Heart right ventricle (tissue), 16 donors: Measurements from ENCODE around the gene ADAM17. TPM values are rescaled to one million over a fixed set of nuclear protein-coding genes. Genes with fewer than 3 reads are reported as not detected.

ENCODE experiments used
- ATAC-seq, 8 donors: fragments of 200-7000 bp; cut with Tn5 transposase; one replicate each; pipeline ENCODE4 v1.9.1; 2020; ENCODE audit warnings: mild to moderate bottlenecking in 8 of 8, moderate library complexity in 8 of 8, moderate number of reproducible peaks in 1 of 8
- DNase-seq, 2 donors: peaks; one replicate each; pipeline ENCODE4 v3.0.0-alpha.2; 2020
- H3K27ac ChIP-seq, 10 donors: fragments of 200-600 bp; sonication (generic) in 2 of 10; one replicate each; pipeline versions ENCODE4 v1.5.0 to v1.8.0; 2020 to 2022; ENCODE audit warnings: mild to moderate bottlenecking in 3 of 10
- H3K27me3 ChIP-seq, 7 donors: fragments of 200-600 bp; one replicate each; pipeline ENCODE4 v1.8.0; 2021 to 2022; ENCODE audit warnings: mild to moderate bottlenecking in 2 of 7
- H3K36me3 ChIP-seq, 9 donors: fragments of 200-600 bp; sonication (generic) in 1 of 9; one replicate each; pipeline versions ENCODE4 v1.5.0 to v1.8.0; 2020 to 2022; ENCODE audit warnings: mild to moderate bottlenecking in 2 of 9
- H3K4me1 ChIP-seq, 9 donors: fragments of 200-600 bp; sonication (generic) in 1 of 9; one replicate each; pipeline versions ENCODE4 v1.5.0 to v1.8.0; 2020 to 2022; ENCODE audit warnings: mild to moderate bottlenecking in 4 of 9
- H3K4me3 ChIP-seq, 10 donors: fragments of 200-600 bp; sonication (generic) in 2 of 10; one replicate each; pipeline versions ENCODE4 v1.5.0 to v1.8.0; 2020 to 2022; ENCODE audit warnings: mild to moderate bottlenecking in 7 of 10, moderate library complexity in 2 of 10
- H3K9me3 ChIP-seq, 11 donors: fragments of 200-600 bp in 10 of 11; sonication (generic) in 2 of 11; one replicate each; pipeline versions ENCODE4 v1.5.0 to v1.8.0; 2013 to 2022; ENCODE audit warnings: mild to moderate bottlenecking in 2 of 11, control low read depth in 1 of 11, moderate library complexity in 1 of 11
- WGBS, 2 donors: extraction: QIAGEN DNeasy Blood & Tissue Kit; methylation state at CpG; one replicate each; pipeline ENCODE4 v1.1.7; 2013; ENCODE audit warnings: inconsistent platforms in 1 of 2; 5-methylcytosine and 5-hydroxymethylcytosine counted together
- intact Hi-C, 10 donors: fragments of 100-400 bp; cut with DNase I; formaldehyde crosslinking; loops; one replicate each; pipeline versions ENCODE4 v1.11.1 to v1.14.2; 2022
- polyA plus RNA-seq, 2 donors: library from polyadenylated mRNA; stranded (reverse); fragments of 200-250 nt; gene quantifications; one replicate each; pipeline ENCODE4 v1.2.3, GENCODE V29; 2013
- total RNA-seq, 10 donors: library from RNA; stranded (reverse); fragmentation: NEBNext Ultra II Directional in 3 of 10; extraction: Animal tissue kit (Norgen Biotek cat#: 25700) in 3 of 10; gene quantifications; one replicate each; pipeline versions ENCODE4 v1.2.1 to v1.2.4, GENCODE V29; 2021 to 2023
- TF ChIP-seq, protein P1 (sequence below), 9 donors: fragments of 200-600 bp; sonication (generic) in 2 of 9; IDR thresholded peaks; one replicate each; pipeline versions ENCODE4 v1.5.0 to v1.8.0; 2021 to 2022; ENCODE audit warnings: antibody characterized with exemption in 9 of 9, mild to moderate bottlenecking in 5 of 9, moderate library complexity in 1 of 9
- donor health status: Arrhythmogenic right ventricular cardiomyopathy.
- donor health status: ischemic (EF 13 %, LVEDD 7.1; RV severe dilation, severe dysfunction).
- donor health status: healthy with polysubstance abuse.
- donor health status: DM: no; HTN: yes; CAD: no.
- donor health status: DM: no; HTN: no; CAD: no.
- donor health status: ischemic (EF 25% LVEDD 6.9; RV normal size, moderate dysfunction).
- donor health status: ischemic (EF 25% LVEDD 5.7; RV mildly dilated, moderate dysfunction).
- donor health status: healthy.
- donor health status: DM: yes; HTN: yes; CAD: no.
- donor health status: Ischemic cardiomyopathy.
- donor health status: ischemic (EF 35%, LVEDD 5.7; RV mildly dilated, moderate dysfunction).
- donor health status: nonischemic (EF 11% LVEDD 7.7; RV severe dilation, severe dysfunction).
- donor health status: DM: yes; HTN: yes; CAD: no.
- donor health status: PGD.
- donor health status: ischemic (EF 29% LVEDD 5.4; RV normal size, mild dysfunction).
- donor health status: nonischemic (EF 23%, LVEDD 6.1; RV moderate dilation, normal function).

The ADAM17 gene
- total and polyA plus RNA-seq, 12 donors: 7.3 to 20.0 (median 13.8) TPM

DNA sequence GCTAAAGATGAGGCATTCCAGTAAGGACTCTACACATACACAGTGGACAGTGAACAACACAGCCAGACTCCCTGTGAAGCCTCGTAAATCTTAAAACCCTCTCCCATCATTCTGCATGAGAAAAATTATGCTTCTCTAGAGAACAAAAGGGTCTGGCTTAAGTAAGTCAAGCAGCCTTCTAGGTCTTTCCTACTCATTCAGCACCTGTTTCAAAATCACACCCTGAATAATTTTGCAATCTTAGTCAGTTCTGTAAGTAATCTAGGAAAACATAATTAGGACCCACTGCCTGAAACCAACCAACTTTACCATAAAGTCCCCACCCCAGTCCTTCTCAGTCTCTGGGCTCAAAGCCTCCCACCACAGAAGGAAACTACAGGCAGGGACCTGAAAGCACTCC is 61.5 kb downstream of the ADAM17 start:
- Histone ChIP-seq H3K36me3 (peaks cover 0 to 100% (median 54%) of the 10 kb centered on the region in 9 donors), H3K9me3 (no peaks in the 10 kb centered on the region), H3K27ac (no peak overlapping the region), H3K27me3 (no peaks in the 10 kb centered on the region), H3K4me3 (no peak overlapping the region), H3K4me1 (peaks cover 0 to 12% (median 5%) of the 10 kb centered on the region in 9 donors)
- DNase-seq (no peak), ATAC-seq (no peak)
- TF ChIP-seq, protein P1, sequence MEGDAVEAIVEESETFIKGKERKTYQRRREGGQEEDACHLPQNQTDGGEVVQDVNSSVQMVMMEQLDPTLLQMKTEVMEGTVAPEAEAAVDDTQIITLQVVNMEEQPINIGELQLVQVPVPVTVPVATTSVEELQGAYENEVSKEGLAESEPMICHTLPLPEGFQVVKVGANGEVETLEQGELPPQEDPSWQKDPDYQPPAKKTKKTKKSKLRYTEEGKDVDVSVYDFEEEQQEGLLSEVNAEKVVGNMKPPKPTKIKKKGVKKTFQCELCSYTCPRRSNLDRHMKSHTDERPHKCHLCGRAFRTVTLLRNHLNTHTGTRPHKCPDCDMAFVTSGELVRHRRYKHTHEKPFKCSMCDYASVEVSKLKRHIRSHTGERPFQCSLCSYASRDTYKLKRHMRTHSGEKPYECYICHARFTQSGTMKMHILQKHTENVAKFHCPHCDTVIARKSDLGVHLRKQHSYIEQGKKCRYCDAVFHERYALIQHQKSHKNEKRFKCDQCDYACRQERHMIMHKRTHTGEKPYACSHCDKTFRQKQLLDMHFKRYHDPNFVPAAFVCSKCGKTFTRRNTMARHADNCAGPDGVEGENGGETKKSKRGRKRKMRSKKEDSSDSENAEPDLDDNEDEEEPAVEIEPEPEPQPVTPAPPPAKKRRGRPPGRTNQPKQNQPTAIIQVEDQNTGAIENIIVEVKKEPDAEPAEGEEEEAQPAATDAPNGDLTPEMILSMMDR (IDR thresholded peaks at IDR 0.05): no peak
- 93 to 100% methylated on average over 1 of the region's 1 CpG for WGBS, 2 donors
- intact Hi-C loops: no loop called here

DNA sequence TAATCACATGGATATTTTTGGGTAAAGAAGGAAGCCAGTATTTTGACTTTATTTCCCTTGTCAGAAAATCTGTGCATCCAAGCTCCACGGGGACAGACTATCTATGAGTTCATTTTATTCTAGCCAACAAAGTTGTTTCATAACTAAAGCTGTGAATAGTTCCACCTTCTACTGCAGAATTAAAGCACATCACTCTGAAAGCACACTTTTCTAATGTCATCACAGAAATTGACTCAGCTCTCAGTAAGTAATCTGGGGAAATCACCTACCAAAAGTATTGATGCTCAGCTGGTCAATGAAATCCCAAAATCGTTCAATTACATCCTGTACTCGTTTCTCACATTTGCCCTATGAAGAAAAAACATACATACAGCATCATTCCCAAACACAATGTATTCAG is 62.2 kb downstream of the ADAM17 start:
- Histone ChIP-seq H3K27me3 (no peaks in the 10 kb centered on the region), H3K9me3 (no peaks in the 10 kb centered on the region), H3K4me3 (no peak overlapping the region), H3K36me3 (peaks cover 0 to 100% (median 54%) of the 10 kb centered on the region in 9 donors), H3K4me1 (peaks cover 0 to 8% (median 4%) of the 10 kb centered on the region in 9 donors), H3K27ac (no peak overlapping the region)
- intact Hi-C loops: no loop called here
- 79 to 81% methylated on average over 3 of the region's 3 CpGs for WGBS, 2 donors
- no peak for ATAC-seq
- no peak for DNase-seq
- TF ChIP-seq, protein P1 (IDR thresholded peaks at IDR 0.05): no peak

DNA sequence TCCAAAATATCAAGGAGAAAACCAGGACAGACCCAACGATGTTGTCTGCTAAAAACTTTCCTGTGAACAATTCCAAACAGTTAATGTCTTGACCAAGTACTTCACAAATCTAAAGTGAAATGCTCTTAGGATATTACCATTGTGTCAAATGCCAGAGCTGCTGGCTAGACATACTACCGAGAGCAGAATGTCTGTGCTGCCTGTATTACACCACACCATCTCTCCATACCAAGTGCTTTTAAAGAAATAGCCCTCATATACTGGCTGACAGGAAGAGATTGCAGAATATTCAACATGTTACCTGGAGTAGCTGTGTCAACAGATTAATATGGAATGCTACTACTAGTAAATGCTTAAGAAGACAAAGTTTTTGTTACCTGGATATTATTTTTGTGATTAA is 62.7 kb downstream of the ADAM17 start:
- H3K27ac ChIP-seq: no peak overlapping the region
- DNase-seq (no peak), ATAC-seq (peak in 2 of 8 donors; percentile 23 to 46)
- 28 to 41% methylated on average over 2 of the region's 2 CpGs for WGBS, 2 donors
- intact Hi-C loops: no loop called here
- H3K36me3 ChIP-seq: peaks cover 0 to 100% (median 58%) of the 10 kb centered on the region in 9 donors
- TF ChIP-seq, protein P1 (IDR thresholded peaks at IDR 0.05): no peak
- peaks cover 0 to 4% (median under 1%) of the 10 kb centered on the region in 9 donors for H3K4me1 ChIP-seq
- no peaks in the 10 kb centered on the region for H3K9me3 ChIP-seq
- no peaks in the 10 kb centered on the region for H3K27me3 ChIP-seq
- no peak overlapping the region for H3K4me3 ChIP-seq

DNA sequence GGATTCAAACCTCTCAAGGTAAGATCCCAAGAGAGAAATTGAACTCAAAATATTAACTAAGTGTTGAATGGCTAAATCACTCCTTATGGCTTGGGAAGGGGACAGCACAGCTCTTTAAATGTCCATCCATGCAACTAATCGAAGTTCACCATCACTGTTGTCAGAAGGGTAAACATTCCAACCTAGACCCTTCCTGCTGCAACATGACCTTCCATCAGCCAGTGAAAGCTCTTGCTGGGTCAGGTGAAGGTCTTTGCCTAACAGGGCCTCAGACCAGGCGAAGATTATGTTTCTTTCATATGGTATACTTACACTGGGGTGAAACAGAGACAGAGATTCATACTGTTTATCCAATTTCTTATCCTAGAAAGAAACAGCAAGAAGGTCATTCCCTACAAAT is 64.8 kb downstream of the ADAM17 start:
- WGBS, 2 donors: 92 to 93% methylated on average over 2 of the region's 2 CpGs
- Histone ChIP-seq H3K4me1 (peaks cover 0 to 4% (median 0%) of the 10 kb centered on the region in 9 donors), H3K9me3 (no peaks in the 10 kb centered on the region), H3K4me3 (no peak overlapping the region), H3K27me3 (no peaks in the 10 kb centered on the region), H3K36me3 (peaks cover 0 to 100% (median 71%) of the 10 kb centered on the region in 9 donors), H3K27ac (no peak overlapping the region)
- intact Hi-C loops: no loop called here
- TF ChIP-seq, protein P1 (IDR thresholded peaks at IDR 0.05): no peak
- ATAC-seq (peak in 1 of 8 donors; percentile 5), DNase-seq (no peak)
